ENCODE data around the gene CYTH1.

The CYTH1 gene

GRCh38 chr17:78797691-78798585 lies 15.9 kb upstream of the CYTH1 start:
- Histone ChIP-seq H3K27me3 (replicated peaks) (no peaks in the 10 kb centered on the region), H3K27ac (no peak overlapping the region), H3K4me3 (ENCODE audit: low read depth, low read length) (no peak overlapping the region), H3K36me3 (replicated peaks) (peaks cover 60% of the 10 kb centered on the region)
- no peak for DNase-seq
- in situ Hi-C loops (cut with HindIII; ENCODE audit: low pct_ligation_motif_present, low sequenced_read_pairs) = no loop called here
- no peak for TF ChIP-seq CTCF (IDR thresholded peaks at IDR 0.05; ENCODE audit: low read depth, low read length, missing control alignments)

- Histone ChIP-seq H3K27ac (no peak overlapping the region), H3K27me3 (replicated peaks) (no peaks in the 10 kb centered on the region), H3K4me3 (ENCODE audit: low read depth, low read length) (no peak overlapping the region), H3K36me3 (replicated peaks) (peaks cover 55% of the 10 kb centered on the region)
- DNase-seq = no peak
- TF ChIP-seq CTCF (IDR thresholded peaks at IDR 0.05; ENCODE audit: low read depth, low read length, missing control alignments) = no peak
- in situ Hi-C loops (cut with HindIII; ENCODE audit: low pct_ligation_motif_present, low sequenced_read_pairs) = no loop called here
These were observed 15.1 kb upstream of the CYTH1 start for GRCh38 chr17:78797213-78797612.

- no peak overlapping the region for H3K27ac ChIP-seq
- no peak for TF ChIP-seq CTCF (IDR thresholded peaks at IDR 0.05; ENCODE audit: low read depth, low read length, missing control alignments)
- H3K4me3 ChIP-seq (ENCODE audit: low read depth, low read length) = no peak overlapping the region
- no peaks in the 10 kb centered on the region for H3K27me3 ChIP-seq (replicated peaks)
- no peak for DNase-seq
- H3K36me3 ChIP-seq (replicated peaks) = peaks cover 55% of the 10 kb centered on the region
- in situ Hi-C loops (cut with HindIII; ENCODE audit: low pct_ligation_motif_present, low sequenced_read_pairs) = no loop called here
These were observed 14.4 kb upstream of the CYTH1 start for GRCh38 chr17:78796517-78796900.

GRCh38 chr17:78795861-78796516 lies 13.9 kb upstream of the CYTH1 start:
- Histone ChIP-seq H3K4me3 (ENCODE audit: low read depth, low read length) (no peak overlapping the region), H3K27me3 (replicated peaks) (no peaks in the 10 kb centered on the region), H3K27ac (no peak overlapping the region), H3K36me3 (replicated peaks) (peaks cover 55% of the 10 kb centered on the region)
- no peak for TF ChIP-seq CTCF (IDR thresholded peaks at IDR 0.05; ENCODE audit: low read depth, low read length, missing control alignments)
- DNase-seq = no peak
- in situ Hi-C loops (cut with HindIII; ENCODE audit: low pct_ligation_motif_present, low sequenced_read_pairs) = no loop called here

- Histone ChIP-seq H3K4me3 (ENCODE audit: low read depth, low read length) (no peak overlapping the region), H3K27me3 (replicated peaks) (no peaks in the 10 kb centered on the region), H3K27ac (no peak overlapping the region), H3K36me3 (replicated peaks) (peaks cover 53% of the 10 kb centered on the region)
- in situ Hi-C loops (cut with HindIII; ENCODE audit: low pct_ligation_motif_present, low sequenced_read_pairs) = no loop called here
- DNase-seq = no peak
- no peak for TF ChIP-seq CTCF (IDR thresholded peaks at IDR 0.05; ENCODE audit: low read depth, low read length, missing control alignments)
These were observed 13.0 kb upstream of the CYTH1 start for GRCh38 chr17:78794864-78795640.

All from brain microvascular endothelial cell (primary cell).